ENCODE measurements around the gene YTHDF2. TPM values are rescaled to one million over a fixed set of nuclear protein-coding genes. Genes with fewer than 3 reads are reported as not detected.

The YTHDF2 gene
- total and polyA plus RNA-seq, 9 of the 15 experiments (the other 6 are each of a cell fraction or from before 2014, with no cell fraction given) = 41.0 to 111 (median 83.3) TPM

- ATAC-seq = no peak
- FAIRE-seq = peak; percentile 40
- in situ Hi-C loops (cut with MboI) (no loop called here), intact Hi-C loops (cut with micrococcal nuclease) (no loop called here)
- peaks cover 0 to 21% of the 10 kb centered on the region in 2 experiments; a peak in 2 of 5 replicates for H3K4me1 ChIP-seq (replicated peaks in 1 of 2; ENCODE audit: control insufficient read depth in 2 of 2, insufficient read depth in 2 of 2, low read length in 2 of 2)
- WGBS (ENCODE audit: insufficient coverage, low coverage, missing lambda C conversion rate) = 9% methylated on average over 15 of the region's 15 CpGs
- TF ChIP-seq ATF3 (IDR thresholded peaks at IDR 0.05) = peak; percentile 65
- TF ChIP-seq ATF3 (CRISPR knock-in tag; conservative IDR thresholded peaks at IDR 0.05) = no peak
- no peak for TF ChIP-seq XRCC5 (IDR thresholded peaks at IDR 0.05; ENCODE audit: low read depth, low read length)
- TF ChIP-seq ZNF655 (CRISPR knock-in tag; IDR thresholded peaks at IDR 0.05) = no peak
- TF ChIP-seq JUNB (CRISPR knock-in tag; conservative IDR thresholded peaks at IDR 0.05) = 0 out of 2 replicates have a peak, but pooled peaks have one; percentile 6
- no peak for TF ChIP-seq NR0B1 (IDR thresholded peaks at IDR 0.05; ENCODE audit: partially characterized antibody)
- TF ChIP-seq NELFE (IDR thresholded peaks at IDR 0.05; ENCODE audit: insufficient read depth, insufficient read length) = no peak
- TF ChIP-seq ATF7 (IDR thresholded peaks at IDR 0.05) = peak; percentile 77; the same call in 1 of the 2 replicates
- TF ChIP-seq EZH2 (IDR thresholded peaks at IDR 0.05; ENCODE audit: borderline replicate concordance, low read depth, low read length) = peak; percentile 78; the same call in 1 of the 2 replicates
- no peak for TF ChIP-seq ZNF639 (CRISPR knock-in tag; conservative IDR thresholded peaks at IDR 0.05 in 1 of 2, IDR thresholded peaks at IDR 0.05 in 1 of 2)
- TF ChIP-seq TBP (optimal IDR thresholded peaks at IDR 0.05; ENCODE audit: low read depth, low read length) = no peak
- ChIA-PET POLR2A (interaction anchor here (1.6 to 1.7 kb wide), 2 partner anchors 22 to 165 kb away, joined by 4 to 11 read pairs; partner anchors contain the start of gene RNU11), CTCF (ENCODE audit: low intra/inter-chr PET ratio) (no interaction called here)
- no peak overlapping the region for H3K4me2 ChIP-seq (ENCODE audit: insufficient read depth, low read length)
- BruUV-seq (replicated peaks) = no TSS peak
- H3K79me2 ChIP-seq (ENCODE audit: control insufficient read depth, insufficient read depth, low read length) = no peaks in the 10 kb centered on the region
- no peak for DNase-seq (ENCODE audit: extremely low read depth in 1 of 4, low spot score in 3 of 4)
- H3K9me1 ChIP-seq (ENCODE audit: control insufficient read depth, insufficient read depth, low read length) = no peaks in the 10 kb centered on the region
- peaks cover 26% of the 10 kb centered on the region for H4K20me1 ChIP-seq (replicated peaks; ENCODE audit: control insufficient read depth, insufficient read depth, low read length)
- no peak overlapping the region for H2AFZ ChIP-seq (ENCODE audit: low read depth, low read length)
- H3K27me3 ChIP-seq (ENCODE audit: control insufficient read depth in 2 of 2, insufficient read depth in 2 of 2, low read length in 2 of 2) = peaks cover 61 to 85% of the 10 kb centered on the region in 2 experiments
- no peak overlapping the region for H3K4me3 ChIP-seq
- H3K36me3 ChIP-seq (ENCODE audit: control insufficient read depth, insufficient read depth, low read length) = no peaks in the 10 kb centered on the region
- H3K9ac ChIP-seq (ENCODE audit: insufficient read depth in 1 of 2, low read depth in 2 of 2, low read length in 2 of 2) = no peak overlapping the region; a peak in 1 of 4 replicates
- H3K27ac ChIP-seq (ENCODE audit: extremely low read depth, low read depth, low read length) = no peak overlapping the region
- H3K9me3 ChIP-seq (replicated peaks; ENCODE audit: control insufficient read depth, insufficient read depth, low read depth, low read length) = no peaks in the 10 kb centered on the region
These were observed 77.3 kb downstream of the YTHDF2 start for GRCh38 chr1:28813931-28814465.
